Neural progenitor cell (in vitro differentiated cells): ENCODE data around the gene SLC28A1.

Experiments used
- EZH2 ChIP-seq: fragments of 200-600 bp; sonication (generic); IDR thresholded peaks from 2 replicates; pipeline ENCODE4 v1.6.1; 2017; ENCODE audit warnings: antibody characterized with exemption, mild to moderate bottlenecking, moderate library complexity
- TF ChIP-seq, protein P1 (sequence below): fragments of 200-600 bp; sonication (generic); IDR thresholded peaks from 2 replicates; pipeline ENCODE4 v1.5.1; 2017; ENCODE audit warnings: antibody characterized with exemption, mild to moderate bottlenecking

DNA sequence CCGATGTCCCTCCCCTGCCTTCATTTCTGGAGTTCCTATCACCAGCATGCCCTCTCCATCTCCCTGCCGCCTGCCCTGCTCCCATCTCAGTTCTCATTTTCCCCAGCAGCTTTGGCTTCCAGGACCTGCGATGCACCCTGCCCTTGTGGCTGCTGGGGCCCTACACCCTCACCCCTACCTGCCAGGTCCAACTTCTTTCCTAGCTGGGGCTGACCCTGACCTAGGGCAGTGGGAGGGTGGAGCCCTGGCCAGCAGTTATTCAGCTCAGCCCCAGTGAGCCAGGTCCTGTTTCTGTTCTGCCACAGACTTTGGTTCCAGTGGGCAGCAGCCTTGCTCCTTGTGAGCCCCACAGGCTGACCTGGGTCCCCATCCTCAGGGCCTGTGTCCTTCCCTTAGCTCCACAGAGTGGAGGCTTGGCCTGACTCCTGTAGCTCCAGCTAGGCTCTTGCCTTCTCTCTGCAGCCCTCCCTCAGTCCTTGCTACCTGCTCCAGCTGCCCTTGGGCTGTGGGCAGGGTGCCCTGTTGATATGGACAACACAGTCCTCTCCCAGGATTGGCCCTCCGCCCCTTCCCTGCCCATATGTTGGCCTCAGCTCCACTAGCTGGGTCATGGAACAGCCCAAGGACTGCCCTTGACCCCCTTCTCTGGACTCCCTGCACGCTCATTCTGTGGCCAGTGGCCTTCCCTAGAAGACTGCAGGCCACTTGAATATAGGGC lies 62.5 kb downstream of the SLC28A1 start:
- TF ChIP-seq, protein P1, sequence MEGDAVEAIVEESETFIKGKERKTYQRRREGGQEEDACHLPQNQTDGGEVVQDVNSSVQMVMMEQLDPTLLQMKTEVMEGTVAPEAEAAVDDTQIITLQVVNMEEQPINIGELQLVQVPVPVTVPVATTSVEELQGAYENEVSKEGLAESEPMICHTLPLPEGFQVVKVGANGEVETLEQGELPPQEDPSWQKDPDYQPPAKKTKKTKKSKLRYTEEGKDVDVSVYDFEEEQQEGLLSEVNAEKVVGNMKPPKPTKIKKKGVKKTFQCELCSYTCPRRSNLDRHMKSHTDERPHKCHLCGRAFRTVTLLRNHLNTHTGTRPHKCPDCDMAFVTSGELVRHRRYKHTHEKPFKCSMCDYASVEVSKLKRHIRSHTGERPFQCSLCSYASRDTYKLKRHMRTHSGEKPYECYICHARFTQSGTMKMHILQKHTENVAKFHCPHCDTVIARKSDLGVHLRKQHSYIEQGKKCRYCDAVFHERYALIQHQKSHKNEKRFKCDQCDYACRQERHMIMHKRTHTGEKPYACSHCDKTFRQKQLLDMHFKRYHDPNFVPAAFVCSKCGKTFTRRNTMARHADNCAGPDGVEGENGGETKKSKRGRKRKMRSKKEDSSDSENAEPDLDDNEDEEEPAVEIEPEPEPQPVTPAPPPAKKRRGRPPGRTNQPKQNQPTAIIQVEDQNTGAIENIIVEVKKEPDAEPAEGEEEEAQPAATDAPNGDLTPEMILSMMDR = no peak
- no peak for TF ChIP-seq EZH2
